ENCODE results near the gene ACBD6.
"Not testable (repeated sequence)": the region's sequence is repeated elsewhere in the genome, so short reads cannot be mapped to it uniquely, and the experiment has no call there.

ACBD6 gene, protein sequence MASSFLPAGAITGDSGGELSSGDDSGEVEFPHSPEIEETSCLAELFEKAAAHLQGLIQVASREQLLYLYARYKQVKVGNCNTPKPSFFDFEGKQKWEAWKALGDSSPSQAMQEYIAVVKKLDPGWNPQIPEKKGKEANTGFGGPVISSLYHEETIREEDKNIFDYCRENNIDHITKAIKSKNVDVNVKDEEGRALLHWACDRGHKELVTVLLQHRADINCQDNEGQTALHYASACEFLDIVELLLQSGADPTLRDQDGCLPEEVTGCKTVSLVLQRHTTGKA

DNA sequence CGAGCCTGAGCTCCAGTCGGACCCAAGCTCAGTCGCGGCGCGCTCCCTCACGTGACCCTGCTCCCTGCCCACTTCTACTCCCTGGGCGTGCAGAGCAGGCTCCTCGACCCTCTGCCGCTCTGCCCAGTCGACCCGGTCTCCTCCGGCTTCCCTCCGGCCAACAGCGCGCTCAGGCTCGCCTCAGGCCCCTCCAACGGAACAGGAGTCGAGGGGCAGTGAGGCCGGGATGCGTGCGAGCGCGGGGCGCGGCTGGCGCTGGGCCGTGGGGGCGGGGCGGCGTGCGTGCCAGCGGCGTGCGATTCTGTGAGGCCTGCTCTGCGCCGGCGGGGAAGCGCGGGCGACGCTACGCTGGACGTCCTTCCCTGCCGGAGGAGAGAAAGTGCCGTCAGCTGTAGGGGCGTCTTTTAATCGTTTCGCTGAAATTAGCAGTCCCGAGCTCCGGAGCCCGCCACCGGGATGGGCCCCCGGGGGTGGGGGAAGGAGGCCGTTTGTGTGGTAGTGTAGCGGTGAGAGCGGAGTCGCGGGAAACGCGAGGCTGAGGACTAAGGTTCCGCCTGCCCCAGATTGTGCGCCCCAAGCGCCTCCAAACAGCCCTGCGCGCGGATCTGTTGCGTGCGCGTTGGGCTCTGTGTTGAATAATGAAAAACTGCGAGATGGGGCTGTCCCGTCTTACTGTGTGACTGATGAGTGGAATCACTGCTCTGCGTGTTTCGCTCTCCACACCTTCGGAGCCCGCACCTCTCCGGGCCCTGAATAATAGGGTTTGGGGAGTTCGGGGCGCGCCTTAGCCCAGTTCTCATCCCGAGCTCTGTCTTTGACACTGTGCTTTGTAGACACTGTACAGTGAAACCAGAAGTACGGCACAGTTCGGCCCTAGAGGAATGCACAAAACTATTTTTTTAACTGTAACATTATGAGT lies at the start of gene ACBD6:
Gene ACBD6, minus strand, starts transcription at position 217 of the 919 bp plus-strand sequence. CDS start 311 bp downstream, outside the sequence.
- DNase-seq: peak; percentile 76 to 78

DNA sequence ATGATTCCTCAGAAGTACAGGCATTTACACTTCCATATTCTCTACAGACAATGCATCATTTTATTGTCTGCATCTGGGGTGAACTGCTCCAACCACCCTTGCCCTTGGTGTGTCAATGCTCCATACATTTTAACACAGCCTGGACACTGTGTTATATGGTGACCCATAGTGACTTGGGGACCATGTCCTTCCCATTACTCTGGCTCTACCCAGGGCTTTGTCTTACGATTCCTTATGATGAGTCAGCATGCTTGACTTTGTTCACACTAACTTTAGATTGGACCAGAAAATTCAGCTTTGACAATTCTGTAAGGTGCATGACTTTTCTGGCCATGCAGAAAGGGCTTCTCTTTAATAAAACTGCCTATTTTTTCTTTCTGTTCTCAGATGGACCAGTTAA lies 49.6 kb upstream of the ACBD6 start:
- DNase-seq: no peak

DNA sequence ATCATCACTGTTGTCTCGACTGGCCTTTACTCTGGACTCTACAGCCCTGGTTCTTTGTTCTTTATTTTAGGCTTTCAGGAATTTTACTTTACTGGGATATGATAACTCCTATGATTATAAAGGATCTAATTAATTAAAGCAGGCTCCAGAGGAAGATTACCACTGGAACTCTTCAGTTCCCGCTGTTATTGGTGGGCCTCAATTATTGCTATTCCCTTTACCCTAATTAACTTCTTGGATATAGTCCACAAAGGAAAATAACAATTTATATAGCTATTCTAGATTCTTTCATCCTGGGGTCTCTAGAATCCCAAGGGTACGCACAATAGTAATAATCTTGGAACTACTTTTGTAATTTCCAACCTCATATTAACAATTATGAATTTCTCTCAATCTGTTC lies 47.9 kb upstream of the ACBD6 start:
- DNase-seq: no peak

DNA sequence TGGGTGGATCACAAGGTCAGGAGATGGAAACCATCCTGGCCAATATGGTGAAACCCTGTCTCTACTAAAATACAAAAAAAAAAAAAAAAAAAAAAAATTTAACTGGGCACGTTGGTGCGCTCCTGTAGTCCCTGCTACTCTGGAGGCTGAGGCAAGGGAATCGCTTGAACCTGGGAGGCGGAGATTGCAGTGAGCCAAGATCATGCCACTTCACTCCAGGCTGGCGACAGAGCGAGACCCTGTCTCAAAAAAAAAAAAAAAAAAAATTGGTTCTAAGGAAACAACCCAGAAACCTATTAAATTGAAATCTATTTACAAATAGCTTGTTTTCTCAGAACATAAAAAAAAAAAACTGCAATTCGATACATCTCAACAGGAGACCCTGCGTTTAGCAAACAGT lies 47.4 kb upstream of the ACBD6 start:
- not testable (repeated sequence) for DNase-seq

DNA sequence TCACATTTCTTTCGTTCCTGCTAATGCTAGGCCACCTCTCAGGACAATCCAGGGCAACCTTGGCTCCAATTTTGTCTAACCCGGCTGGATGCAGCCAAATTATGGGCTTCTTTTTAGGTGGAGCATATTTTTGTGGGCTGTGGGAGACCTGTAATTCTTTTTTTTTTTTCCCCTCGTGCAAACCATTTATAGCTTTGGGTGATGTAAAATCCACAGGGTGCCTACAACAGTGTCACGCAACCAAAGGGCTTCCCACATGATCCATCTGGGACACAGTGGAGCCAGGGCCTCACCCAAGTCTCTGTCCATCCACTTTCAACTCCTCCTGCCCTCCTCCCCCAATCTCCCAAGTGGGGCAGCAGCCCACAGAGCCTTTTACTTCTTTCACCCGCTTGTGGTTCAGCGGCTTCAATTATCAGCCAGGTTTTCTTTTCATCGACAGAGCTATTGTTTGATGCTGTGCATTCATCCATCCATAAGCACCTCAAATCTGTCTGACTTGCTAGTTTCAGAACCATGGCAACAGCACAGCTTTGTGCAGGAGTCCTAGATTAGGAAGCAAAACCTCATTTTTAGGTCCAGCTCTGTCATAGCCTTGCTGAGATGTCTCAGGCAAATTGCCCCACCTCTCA lies 46.4 kb upstream of the ACBD6 start:
- no peak for DNase-seq

DNA sequence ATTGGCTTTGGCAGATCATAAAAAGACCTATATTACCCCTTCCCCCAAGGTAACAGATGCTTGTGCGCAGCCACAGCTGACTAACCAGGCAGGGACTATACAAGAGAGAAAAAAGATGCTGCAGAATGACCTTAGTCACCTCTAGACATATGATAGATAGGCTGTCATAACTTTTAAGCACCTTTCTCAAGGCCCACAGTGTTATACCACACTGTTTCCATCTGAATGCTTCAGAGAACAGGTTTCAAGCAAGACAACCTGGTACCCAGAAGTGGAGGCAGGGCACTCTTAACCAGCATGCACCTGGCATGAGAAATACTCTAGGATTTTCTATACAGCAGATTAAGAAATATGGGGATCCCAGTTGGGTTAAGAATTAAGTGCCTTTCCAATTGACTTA lies 43.6 kb upstream of the ACBD6 start:
- DNase-seq: no peak

DNA sequence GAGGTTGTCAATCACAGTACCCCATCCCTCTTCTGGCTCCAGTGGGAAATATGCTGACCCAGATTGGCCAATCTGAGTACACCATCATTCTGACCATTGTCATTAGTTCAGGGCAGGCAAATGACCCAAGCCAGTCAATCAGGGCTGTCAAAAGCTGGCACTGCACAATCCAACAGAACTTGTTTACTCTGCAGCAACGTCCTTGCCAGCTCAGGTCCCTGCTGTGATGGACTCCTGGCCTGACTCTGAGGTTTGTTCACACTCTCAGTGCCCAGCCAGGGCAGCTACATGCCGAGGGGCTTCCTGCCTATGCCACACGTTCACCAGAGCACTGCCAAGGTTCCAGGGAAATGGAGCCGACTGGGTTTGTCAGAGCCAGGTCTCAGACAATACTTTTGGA lies 41.7 kb upstream of the ACBD6 start:
- no peak for DNase-seq

DNA sequence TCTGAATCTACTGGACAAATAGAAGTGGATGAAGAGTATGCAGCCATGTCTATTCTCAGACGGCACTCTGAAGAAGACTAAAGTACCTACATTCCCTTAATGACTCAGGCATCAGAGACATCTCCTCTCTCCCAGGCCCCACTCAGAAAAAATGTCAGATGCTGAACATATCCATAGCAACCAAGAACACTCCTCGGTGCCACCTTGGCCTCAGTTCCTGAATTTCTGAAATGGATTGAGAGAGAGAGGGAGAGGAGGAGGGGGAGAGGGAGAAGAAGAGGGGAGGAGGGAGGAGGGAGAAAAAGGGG lies 40.4 kb upstream of the ACBD6 start:
- DNase-seq: no peak

DNA sequence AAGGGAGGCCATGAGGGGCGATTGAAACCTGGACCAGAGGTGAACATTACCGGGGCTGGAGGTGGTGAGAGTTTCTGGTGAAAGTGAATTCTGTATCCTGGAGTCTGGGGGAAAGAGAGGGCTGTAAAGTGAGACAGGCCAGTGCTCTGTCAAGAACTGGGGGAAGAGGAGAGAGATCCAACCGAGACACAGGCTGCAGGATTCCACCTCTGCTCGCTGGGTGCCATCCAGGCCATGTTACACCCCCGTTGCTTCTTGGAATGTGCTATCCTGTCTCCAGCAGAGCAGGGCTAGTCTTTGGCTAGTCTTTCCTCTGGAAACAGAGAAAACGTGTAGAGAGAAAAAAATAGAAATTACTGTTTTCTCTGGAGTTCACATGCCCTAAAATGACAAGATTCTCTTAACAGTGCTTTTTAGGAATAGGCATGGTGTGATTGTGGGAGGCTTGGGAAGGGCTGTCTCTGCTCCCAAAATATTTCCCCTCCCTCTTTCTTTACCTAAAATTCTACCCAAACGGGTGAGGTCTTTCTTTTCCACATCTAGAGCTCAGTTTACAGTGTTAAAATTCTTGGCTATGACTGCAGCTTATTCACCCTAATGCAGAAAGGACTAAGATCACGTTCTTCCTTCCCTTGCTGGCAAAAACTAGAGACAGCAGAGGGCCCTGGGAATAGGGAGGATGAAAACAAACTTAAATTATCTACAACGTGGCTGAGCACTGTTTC lies 39.9 kb upstream of the ACBD6 start:
- no peak for DNase-seq

DNA sequence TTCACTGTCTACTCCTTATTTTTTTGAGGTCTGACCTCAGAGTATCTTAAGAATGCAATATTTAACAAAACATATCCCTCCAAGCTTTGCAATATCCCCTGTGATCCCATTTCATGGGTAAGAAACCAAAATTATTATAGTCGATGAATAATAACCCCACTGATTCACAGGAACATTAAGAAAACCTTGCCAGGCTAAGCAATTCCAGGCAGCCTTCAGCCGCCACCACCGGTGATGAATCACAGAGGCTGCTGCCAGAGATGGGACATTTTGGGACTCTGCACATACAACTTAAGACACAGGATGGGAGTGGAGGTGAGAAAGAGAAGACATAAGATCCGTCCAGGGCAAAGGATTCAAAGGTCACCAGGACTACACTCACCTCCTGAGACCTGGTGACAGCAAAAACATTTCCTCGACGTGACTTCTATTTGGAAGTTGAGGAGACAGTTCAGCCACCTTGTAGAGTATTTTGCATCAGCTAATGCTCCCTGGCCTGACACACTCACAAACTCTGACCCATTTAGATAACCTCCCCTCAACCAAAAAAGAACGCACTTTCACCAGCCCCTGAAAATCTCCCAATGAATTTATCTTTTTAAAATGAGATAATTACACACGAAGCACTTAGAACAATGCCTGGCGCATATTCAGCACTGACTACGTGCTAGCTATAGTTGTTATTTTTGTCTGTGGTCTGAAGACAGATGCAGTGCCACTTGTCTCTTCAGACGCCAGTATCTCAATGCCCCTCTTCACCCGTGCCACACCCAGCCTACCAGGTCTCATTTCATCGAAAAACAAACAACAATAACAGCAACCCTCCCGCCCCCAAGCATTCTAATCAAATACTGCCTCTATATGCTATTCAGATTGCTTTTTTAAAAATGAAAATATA lies 38.6 kb upstream of the ACBD6 start:
- no peak for DNase-seq

DNA sequence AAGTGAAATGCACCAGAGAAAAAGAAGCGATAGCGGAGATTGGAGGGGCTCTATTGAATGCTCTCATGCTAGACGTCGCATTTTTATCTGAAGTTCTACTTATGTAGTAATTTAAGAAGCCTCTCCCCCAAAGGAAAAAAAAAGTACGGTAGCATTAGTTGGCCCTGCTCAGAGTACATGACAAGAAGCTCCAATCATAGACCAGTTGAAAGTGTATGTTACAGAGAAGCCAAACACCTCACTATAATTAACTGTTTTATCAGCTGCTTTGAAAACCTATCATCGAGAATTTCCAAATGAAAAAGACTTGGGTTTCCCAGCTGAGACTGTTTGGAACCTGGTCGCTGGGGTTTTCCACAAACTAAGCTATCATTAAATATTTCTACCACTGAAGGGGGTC lies 36.8 kb upstream of the ACBD6 start:
- DNase-seq: no peak

DNA sequence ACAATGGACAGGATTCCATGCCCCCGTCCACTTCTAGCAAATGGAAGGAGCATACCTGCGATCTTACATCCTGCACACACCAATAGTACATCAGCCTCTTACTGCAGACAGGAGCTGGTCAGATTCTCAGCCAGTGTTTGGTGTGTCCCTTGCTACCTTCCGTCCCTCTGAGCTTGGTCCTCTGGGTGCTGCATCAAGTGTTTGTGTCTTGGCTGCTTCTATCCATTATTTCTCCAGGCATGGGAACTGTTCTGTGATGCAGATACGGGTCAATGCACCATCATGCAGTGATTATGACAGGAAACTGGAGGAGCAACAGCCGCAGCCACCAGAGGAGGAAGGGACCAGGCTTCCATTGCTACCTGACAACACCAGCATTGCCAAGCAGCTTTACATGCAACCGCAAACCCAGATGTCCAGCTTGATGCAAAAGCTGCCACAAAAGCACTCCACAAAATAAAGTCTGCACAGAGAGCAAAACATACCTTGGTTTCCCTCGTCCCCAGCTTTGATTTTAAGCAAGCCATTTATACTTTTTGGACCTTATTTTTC lies 34.5 kb upstream of the ACBD6 start:
- no peak for DNase-seq

DNA sequence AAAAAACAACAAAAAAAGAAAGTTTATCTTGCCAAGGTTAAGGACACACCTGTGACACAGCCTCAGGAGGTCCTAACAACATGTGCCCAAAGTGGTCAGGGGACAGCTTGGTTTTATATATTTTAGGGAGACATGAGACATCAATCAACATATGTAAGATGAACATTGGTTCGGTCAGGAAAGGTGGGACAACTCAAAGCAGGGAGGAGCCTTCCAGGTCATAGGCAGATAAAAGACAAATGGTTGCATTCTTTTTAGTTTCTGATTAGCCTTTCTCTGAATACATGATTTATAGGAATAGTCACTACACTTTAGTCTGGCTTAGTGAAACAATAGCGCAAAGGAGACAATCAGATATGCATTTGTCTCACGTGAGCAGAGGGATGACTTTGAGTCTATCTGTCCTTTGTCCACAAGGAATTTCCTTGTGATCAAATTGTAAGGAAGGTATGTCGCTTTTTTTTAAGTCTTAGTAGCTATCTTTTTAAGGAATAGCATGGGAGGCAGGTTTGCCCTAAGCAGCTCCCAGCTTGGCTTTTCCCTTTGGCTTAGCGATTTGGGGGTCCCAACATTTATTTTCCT lies 33.1 kb upstream of the ACBD6 start:
- no peak for DNase-seq

DNA sequence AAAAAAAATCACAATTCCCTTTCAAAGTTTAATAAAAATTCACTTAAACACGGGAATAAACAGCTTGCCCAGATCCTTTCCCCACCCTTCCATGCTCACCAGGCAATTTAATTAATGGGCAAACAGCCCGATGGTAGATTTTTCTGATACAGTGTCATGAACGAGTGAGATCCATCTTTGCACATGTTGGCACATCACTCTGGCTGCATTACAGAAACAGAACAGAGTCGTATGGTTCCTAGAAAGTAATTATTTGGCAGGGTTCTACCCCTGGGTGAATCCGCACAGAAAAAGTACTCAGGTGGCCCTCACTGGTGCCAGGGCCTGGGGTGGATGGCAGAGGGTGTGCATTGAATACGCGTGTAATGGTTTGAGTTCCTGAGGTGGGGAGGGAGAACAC lies 31.8 kb upstream of the ACBD6 start:
- DNase-seq: no peak

DNA sequence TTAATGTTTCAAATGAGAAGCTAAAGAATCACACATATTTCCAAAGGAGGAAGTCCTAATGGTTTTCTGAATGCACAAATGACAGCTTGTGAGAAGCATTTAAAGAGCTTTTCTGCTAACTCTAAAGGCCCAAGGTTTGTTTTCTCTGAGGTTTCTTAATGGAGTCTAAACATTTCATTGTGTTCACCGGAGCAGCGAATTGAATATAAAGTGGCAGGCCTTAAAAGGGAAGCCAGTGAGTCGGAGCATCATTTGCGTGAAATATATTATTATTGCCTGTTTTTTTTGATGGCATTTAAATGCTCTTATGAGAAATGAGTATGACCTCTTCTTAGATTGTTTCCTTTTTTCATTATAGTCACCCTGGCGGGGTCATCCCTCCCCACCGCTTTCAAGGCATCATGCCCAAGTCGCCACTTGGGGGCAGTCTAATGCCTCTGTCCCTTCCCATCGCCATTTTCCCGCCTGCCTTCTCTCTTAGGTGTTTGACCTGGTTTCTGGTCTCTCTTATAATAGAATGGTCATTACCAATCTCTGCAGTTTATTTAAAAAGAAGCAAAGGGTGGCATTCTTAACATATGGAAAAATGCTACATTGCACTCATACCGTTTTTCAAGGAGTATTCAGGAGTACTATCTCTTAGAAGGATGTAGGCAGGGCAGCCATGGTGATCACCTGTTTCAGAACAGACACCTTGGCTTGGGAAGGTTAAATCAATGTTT lies 31.1 kb upstream of the ACBD6 start:
- DNase-seq: peak; percentile 57 to 63

DNA sequence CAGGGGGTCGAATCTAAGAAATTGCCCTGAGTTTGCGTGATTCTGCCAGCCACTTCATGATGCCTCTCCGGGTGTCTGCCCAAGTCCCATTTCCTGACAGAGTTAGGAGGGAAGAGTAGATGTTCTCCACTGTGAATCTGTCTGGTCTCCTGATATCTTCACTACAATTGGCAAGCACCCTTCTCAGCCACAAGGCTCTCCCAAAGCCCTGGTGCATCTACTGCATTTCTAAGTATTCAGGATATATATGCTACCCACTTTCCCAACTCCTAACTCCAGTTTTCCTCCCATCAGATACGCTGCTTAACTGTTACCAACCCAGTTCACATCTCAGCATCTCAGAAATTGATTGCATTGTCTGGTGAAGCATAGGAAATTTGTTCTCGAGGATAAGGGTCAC lies 30.5 kb upstream of the ACBD6 start:
- no peak for DNase-seq

DNA sequence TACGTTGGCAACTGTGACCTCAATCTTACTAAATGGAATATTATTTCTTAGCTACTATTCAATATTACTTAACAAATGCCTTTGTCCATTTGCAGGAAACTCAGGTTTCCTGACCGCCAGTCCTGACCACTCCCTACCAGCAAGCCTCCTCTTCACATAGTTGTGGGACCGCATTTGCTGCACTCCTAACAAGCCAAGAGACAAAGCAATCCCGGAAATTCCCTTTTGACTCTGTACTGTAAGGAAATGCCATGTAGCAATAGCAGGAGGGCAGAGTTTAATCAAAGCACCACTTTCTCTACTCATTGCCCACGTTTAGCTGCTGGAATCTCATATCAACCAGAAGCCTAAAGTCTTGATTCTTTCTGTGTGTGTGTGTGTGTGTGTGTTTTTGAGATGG lies 28.1 kb upstream of the ACBD6 start:
- DNase-seq: no peak

DNA sequence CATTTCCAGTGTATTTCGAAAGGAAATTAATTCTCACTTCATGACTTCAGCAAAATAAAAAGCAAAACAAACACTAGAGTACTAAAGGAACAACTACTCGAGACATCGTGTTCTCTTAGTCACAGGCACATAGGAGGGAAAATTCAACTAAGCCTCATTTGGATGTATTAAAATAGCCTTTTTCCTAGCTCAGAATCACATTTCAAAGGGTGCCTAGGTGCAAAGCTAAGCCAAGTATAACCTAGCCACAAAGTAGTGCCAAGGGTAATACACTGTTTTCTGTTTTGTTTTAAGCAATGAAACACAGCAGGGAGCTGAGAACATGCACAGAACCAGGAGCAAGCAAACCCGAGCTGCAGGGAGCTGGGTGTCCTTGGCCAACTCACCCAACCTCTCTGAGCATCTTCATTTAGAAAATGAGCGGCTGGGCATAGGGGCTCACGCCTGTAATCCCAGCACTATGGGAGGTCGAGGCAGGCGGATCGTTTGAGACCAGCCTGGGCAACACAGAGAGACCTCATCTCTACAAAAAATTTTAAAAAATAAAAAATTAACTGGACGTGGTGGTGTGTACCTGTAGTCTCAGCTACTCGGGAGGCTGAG lies 26.6 kb upstream of the ACBD6 start:
- no peak for DNase-seq

DNA sequence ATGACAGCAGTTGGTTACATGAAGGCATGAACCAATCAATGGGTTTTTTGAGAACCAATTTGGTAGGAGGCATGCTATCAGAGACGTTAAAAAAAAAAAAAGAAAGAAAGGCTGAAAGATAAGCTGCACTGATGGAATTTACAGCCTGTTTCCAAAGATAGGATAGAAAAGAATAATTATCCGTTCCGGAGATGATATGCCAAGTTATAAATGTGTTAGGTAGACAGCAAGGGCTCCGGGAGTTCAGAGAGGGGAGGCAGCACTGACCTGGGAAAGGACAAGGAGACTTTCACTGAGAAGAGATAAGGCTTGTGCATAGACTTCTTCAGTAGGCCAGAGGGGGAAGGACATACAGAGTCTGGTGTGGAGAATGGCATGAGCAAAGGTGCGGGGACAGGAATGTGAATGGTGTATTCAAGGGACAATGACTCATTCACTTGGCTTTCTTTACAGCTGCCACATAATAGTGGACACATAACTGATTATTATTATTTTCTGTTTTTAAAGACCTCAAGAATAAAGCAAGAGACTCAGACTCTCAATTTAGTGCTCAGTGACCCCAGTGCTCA lies 24.8 kb upstream of the ACBD6 start:
- no peak for DNase-seq

DNA sequence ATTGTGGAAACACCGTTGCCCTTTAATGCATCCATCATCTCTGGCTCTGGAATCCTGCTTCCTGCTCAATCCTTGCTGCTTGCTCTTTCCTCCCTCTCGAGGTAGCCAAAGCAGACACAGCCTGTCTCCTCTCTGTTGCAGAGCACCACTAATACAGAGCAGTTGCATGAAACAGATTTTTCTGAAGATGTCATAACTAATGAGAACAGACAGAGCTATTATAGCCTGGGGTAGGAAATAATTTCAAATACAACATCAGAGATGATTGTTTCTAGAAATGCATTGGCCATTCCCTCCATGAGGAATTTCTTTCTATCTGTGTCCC lies 23.3 kb upstream of the ACBD6 start:
- no peak for DNase-seq

Data from AML-193 (cell line).